Dedifferentiated amniotic fluid mesenchymal stem cell (primary cell): ENCODE data around the gene CPA3.

Source experiments
- DNase-seq: peaks from one replicate; pipeline ENCODE4 v3.0.0-alpha.2; 2016; ENCODE audit errors: extremely low spot score

CPA3 gene, protein sequence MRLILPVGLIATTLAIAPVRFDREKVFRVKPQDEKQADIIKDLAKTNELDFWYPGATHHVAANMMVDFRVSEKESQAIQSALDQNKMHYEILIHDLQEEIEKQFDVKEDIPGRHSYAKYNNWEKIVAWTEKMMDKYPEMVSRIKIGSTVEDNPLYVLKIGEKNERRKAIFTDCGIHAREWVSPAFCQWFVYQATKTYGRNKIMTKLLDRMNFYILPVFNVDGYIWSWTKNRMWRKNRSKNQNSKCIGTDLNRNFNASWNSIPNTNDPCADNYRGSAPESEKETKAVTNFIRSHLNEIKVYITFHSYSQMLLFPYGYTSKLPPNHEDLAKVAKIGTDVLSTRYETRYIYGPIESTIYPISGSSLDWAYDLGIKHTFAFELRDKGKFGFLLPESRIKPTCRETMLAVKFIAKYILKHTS

DNA sequence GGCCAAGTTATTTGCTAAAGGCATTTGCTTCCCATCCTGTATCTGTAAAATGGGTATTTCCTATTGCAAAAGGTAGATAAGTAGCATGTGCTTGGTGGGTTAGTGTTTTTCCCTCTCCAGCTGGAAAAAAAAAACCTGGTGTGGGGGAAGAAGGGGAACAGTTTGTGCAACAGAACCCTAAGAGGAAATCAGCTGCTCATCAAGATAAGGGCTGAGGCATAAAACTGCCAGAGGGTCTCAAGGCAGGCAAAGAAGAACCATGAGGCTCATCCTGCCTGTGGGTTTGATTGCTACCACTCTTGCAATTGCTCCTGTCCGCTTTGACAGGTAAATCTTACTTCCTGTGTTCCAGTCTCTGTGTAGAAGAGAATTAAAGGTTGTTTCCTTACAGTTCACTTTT, at the start of gene CPA3:
CPA3 (plus strand) TSS at position 248 of the 400 bp plus-strand sequence; CDS start at position 260, 12 bp downstream.
- DNase-seq, result no peak

DNA sequence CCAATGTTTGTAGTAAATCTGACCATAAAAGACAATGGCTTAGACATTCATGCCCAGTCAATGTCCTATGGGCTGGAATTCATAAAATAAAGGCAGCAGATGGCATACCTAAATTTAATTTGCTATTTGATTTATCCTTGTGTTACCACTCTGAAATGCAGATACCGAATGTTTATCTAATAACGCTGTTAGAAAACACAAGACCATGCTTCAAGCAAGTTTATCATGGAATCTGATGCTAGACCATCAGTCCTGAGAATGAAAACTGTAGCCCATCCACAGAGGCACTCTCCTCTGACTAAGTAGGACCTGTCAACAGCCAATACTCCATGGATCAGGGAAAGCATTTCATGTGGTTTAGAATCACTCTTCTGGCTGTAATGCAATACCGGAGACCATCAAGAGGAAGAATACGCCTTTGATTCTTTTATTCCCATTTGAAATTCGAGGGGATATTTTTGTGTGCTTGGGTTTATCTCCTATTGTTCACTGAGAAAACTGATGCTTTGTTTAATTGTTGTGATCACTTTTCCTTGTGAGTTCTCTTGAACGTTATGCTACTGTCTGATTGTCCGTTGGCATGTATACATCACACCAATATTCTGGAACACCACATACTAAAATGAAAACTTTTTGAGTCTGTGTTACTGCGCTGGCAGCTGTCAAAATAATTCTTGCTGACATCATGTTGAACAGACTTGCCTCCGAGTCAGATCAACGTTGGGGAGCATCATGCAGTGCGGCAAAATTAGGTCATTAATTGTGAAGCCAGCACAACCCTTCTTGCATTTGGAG, 49.6 kb upstream of the CPA3 start:
- DNase-seq, result no peak

DNA sequence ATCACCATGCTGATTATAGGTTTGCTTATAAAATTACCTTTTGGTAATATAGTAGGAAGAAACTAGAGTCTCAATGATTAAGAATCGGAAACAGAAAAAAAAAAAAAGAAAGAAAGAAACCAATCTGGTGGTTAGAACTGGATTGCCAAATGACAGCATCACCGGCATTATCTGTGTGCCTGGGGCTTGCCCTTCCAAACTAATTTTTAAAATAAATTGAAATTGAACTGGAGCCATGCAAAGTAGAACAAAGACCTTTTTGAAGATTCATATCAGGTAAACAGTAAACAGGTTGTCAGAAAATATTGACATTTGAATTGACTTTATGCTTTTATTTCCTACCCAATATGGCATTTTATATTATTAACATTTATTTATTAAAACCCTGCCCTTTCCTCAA, 48.7 kb upstream of the CPA3 start:
- DNase-seq, result no peak

DNA sequence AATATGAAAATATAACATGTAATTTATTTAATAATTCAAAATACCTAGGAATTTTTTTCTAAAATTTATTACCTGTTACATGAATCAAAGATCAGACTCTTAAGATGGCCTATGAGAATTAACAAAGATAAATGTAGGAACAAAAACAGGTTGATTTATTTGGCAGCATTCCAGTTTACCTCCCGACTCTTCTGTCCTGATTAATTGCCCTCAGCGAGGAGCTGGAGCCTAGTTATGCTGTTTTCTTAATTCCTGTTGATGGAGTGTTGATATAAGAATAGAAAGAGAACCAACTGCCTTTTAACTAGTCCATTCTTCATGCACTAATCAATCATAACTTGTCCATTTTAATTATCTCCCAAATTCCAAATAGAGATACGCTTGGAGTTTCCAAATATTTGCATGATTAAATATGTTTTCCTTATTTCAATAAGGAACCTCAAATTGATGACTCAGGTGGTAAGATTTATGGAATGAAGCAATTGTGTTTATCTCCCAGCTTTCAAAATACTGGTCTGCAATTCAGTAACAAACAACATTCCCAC, 48.0 kb upstream of the CPA3 start:
- no peak for DNase-seq

DNA sequence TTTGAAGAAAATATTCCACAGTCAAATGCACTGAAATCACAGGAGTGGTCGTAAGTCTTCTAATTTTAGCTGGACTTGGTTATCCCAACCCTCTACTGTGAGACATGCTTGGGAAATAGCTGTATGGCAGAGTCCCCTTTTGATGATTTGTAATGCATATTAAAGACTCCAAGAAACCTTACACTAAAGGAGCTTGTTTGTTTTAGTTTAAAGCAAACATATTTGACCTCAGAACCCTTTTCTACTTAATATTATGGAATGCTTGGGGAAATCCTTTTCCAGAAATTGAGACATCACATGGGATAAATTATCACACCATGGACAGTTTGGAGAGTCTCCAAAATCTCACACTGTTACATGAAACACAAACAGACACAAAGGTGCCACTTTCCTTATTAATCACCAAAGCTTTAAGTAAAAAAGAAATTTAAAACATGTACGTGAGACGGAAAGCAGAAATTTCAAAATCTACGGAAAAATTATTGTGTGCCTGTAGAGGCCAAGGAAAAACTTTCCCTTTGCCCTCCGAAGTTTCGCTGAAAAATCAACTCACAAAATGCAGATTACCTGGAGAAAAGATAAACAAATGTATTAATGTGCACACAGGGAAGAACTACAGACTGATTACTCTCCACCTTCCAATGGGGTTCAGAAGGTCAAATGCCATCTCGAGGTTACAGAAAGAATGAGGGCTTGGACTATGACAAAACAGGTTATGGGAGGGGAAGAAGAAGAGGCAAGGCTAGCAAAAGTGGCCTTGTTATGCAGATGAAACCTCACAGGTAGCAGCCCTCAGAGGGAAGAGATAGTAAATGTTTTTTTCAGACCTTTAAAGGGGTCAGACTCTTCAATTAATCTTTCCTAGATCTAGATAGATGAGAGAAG, 44.5 kb upstream of the CPA3 start:
- no peak for DNase-seq

DNA sequence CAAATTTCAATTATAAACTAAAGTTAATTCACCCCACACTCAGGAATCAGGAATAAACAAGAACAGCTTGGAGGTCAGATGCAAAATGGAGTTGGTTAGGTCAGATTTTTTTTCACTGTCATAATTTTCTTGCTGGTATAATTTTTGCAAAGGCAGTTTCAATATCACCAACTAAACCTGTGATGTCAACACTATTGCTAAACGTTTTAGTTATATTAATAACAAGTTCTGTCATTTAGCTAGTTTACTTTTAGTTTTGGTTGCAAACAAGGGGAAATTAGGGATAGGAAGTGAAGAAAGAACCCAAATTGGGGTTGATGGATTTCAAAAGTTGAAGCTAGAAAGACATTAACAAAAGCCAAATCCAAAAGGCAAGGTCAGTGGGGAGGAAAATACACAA, 42.1 kb upstream of the CPA3 start:
- DNase-seq, result no peak

DNA sequence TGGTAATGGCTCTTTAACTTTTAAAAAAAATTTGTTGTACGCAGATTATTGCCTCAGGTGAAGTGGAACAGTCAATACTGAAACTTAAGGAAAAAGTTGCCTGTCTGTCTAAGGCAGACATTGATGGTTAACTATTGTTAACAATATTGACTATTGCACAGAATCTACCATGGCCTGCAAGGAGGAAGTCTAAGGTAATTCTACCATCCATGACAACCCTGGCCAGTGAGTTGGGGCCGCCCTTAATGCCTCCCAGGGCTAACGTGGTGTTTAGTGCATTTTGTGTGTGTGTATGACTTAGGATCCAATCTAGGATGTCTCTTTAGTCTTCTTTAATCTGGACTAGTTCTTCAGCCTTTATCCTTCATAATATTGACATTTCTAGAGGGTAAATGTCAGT, 39.6 kb upstream of the CPA3 start:
- DNase-seq, result no peak

DNA sequence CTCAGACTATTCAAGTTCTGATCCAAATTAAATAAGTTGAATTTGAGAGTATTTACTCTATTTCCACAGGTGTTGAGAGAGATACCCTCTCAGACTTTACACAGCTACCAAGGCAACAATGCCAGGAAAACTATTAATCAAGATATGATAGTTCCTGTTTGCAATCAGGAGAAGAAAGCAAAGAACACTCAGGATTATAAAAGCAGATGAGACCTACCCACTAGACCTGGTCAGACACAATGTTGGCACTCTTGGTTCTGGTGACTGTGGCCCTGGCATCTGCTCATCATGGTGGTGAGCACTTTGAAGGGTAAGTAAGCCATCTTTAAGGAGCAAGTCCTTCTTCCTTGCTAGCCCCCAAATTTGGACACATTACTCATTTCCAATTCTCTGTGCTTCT, 37.5 kb upstream of the CPA3 start, which contains the start of gene CPB1:
CPB1 (plus strand) TSS at position 227 of the 400 bp plus-strand sequence; CDS start at position 240, 13 bp downstream.
- no peak for DNase-seq

DNA sequence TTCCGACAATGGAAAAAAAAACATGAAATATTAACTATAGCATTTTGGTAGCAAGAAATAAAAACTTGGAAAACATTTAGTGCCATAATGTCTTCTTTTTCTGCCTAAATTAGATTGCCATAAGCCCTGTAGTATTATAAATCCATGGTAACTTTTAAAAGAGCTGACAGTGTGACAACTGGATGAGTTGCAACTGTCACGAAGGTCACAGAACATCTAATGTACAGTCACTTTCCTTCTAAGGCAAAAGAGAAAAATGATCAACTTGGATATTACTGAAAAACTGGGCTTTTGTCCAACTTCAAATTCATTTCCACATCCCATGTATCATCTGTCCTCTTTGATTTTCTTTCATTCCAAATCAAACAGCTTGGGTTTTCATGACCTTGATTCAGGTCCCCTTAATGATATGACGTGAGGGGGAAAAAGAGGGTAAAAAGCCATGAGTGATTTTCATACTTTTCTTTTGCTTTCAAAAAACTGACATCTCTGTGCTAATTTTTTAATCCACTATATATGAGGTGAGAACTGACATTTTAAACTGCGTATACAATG, 36.9 kb upstream of the CPA3 start:
- DNase-seq, result no peak

DNA sequence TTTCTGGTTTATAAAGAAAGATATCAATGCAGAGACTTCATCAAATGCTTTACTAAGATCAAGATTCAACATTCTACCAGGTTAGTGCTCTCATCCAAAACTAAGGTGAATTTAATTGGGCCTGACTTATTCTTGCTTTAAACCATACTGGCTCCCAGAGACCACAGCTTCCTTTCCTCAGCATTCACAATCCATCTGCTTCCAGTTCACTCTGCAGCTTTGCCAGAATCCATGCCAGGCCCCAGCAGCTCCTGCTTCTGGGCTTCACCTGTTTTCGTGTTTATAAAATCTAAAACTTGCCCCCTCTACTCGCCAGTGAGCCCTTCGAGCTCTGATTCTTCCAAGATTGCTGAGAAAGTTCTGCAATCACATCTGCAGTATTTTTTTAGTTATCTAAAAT, 35.2 kb upstream of the CPA3 start:
- DNase-seq, result no peak

DNA sequence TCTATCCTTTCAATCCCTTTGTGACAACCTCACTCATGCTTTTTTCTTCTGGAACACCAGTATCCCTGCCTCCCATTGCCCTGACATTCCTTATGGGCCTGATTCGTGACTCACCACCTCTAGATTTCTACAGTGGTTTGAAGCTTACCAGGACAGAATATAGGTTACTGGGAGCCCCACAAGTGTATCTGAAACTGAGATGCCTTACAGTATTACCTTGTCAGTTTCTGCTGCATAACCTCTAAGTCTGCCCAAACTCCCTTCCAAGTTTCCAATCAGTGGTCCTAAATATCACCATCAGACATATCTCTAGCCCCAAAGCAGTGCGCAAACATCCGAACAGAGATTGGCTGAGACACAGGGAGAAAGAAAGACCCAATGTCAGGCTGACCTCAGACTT, 31.9 kb upstream of the CPA3 start:
- no peak for DNase-seq

DNA sequence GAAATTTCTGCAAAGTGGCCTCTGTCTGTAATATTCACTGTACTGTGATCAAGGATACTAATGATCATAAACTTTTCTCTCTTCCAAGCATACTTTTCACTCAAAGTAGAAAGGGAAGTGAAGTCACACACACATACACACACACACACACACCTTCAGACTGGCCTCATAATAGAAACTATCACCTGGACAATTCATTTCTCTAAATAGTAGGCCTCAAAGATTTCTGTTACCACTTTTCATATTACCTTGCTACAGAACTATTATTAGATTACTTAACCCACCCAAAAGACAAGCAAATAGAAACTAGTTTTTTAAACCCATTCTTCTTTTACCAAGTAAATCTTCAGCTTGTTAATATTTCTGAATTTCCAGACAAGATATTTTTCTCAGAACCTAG, 25.3 kb upstream of the CPA3 start:
- DNase-seq, result no peak

DNA sequence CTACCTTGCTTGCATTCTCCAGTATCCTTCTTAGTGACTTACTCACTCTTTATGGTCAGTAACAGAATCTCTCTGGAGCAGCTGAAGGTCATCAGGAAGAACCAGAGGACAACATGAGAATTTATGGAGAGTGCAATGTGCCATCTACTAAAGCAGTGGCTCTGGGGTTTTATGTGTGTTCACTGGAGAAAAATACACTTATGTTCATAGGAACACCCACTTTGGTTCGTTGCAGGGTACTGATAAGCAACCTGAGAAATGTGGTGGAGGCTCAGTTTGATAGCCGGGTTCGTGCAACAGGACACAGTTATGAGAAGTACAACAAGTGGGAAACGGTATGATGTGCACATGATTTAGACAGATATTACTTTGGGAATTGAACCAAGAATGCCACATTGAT, 24.6 kb upstream of the CPA3 start:
- no peak for DNase-seq

DNA sequence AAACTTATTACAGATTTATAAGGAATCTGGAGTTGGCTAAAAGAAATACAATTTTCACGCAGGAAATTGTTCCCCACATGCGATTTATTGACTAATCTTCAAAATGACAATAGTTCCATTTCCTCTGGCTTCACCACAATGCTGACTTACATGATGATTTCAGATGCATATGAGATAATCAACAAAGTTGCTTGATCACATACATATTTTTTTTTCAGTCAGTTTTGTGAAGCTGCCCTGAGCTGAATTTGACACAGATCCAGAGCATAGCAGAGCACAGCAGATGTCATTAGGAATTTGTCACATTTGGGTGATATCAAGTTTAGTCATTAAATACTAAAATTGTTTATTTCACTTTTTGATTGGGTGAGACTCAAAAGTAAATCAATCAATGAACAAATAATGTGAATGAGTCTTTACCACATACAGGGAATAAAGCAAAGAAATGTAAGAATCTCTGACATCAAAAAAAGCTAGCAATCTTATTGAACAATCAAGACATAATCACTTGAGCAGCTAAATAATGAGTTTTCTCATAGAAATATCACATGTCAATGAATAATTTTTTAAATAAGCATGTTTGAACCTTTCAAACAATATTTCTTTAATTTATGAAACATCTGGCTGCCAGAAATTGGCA, 19.2 kb upstream of the CPA3 start:
- DNase-seq, result no peak

DNA sequence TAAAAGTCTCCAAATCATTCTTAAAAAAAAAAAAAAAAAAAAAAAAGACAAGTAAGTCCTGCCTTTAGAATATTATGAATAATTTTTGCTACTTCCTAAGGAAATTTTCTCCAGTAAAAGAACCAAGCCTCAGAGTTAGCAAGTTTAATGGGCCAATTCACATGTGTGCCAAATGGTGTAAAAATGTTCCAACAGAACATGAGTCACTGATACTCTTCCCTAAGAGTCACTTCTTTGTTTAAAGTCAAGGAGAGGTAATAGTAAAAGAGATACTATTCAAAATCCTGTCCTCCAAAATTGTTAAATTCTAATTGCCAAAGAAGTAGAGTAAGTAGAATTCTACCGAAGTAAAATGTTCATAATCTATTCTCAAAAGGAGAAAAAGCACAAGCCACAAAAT, 17.7 kb upstream of the CPA3 start:
- DNase-seq, result no peak

DNA sequence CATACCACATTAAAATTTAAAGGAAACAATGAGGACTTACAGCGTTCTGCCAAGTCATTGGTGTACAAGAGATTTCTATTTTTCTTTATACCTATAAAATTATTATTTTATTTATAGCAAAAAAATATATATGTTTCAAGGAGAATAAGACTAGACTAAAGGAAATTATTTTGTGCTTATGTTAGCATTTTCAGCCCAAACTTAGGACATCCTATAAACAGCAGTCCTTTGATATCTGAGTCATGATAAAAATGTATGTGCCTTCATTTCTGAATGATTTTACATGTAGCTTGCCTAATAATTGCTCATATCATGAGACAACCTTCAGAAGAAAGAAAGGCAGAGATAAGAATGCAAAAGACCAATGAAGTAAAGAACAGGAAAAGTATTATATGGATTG, 16.7 kb upstream of the CPA3 start:
- no peak for DNase-seq

DNA sequence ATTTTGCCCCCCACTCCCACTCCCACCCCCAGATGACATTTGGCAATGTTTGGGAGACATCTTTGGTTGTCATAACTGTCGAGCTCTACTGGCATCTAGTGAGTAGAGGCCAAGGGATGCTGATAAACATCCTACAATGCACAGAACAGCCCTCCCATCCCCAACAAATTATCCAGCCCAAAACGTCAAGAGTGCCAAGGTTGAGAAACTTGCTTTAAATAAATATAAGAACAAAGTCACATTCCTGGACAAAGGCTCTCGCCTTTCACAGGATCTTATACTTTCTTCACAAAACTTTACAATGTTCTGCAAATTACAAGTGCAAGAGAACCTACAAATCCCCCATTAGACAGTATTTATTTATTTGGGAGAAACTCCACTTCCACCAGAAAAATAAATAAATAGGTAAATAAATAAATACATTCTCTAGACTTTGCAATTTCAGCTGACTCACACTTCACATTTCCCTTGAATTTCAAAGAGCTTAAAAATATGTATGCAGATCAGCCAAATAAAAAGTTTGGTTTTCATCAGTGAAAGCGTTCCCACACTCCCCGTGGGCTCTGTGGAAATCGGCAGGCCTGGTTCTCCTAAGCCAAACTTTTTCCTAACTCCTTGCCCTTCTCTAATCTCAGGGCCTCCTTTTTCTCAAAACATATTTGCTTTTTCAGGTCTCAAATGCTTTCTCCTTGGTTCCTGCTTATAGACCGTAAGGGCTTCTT, 12.7 kb upstream of the CPA3 start:
- DNase-seq, result no peak

DNA sequence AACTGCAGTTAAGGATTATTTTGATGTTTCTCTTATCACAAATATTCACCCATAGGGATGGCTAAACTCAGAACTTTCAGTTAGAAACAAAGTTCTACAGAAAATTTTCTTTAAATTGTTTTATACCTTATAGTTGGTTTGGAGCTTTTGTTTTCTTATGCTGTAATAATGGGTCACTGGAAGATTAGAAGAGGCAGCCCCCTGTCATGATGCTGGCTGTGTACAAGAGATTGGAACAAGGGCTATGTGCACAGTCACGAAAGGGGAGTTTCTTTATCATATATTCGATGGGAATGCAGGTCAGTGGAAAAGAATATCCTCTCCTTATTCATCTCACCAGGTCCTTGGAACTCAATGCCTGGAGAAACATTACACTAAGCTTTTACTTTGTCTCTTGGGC, 12.0 kb upstream of the CPA3 start:
- no peak for DNase-seq

DNA sequence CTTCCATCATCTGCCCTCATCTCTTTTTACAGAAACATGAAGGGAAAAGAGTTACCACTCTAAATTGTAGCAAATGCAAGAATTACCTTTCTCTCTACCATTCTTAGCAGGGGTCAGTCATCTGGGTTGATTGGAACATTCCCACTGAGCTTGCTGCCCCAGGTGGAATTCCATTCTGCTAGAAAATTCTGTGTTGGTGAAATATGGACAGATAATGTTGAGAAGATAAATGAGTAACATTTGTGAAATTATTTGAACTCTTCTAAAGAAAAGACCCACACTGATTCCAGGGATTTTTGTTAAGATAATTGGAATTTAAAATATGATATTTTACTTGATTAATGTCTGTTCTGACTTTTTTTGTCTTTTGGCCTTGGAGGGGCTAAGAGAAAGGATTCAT, 11.0 kb upstream of the CPA3 start:
- DNase-seq, result no peak

DNA sequence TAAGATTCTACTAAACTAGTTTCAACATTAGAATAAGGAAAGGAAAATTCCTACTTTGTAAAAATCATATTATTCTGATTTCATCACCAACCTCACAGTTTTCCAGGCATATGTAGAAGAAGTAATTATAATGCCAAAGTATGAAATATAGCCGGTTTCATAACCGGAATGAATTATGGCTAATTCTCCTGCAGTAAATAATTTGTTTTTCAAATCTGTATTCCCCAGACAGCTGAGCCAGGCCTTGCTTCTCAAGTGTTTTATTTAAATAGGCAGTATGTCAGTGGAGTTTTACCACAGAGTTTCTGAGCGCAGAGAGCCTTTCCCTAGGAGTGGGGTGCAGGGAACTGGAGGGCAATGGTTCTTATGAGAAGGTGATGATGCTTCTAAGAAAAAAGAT, 8.7 kb upstream of the CPA3 start:
- DNase-seq, result no peak
